Endodermal cell (in vitro differentiated cells): Measurements from ENCODE around the gene ZYG11A. TPM values are rescaled to one million over a fixed set of nuclear protein-coding genes. Genes with fewer than 3 reads are reported as not detected.

Source experiments
- DNase-seq: peaks from one replicate; pipeline ENCODE4 v3.0.0-alpha.2; 2017
- H3K27ac ChIP-seq: 2 replicates; pipeline ENCODE4 v1.5.1; 2013; ENCODE audit warnings: mild to moderate bottlenecking, low read depth, low read length, moderate library complexity
- H3K27me3 ChIP-seq: 2 replicates; pipeline ENCODE4 v1.6.1; 2013; ENCODE audit warnings: mild to moderate bottlenecking, low read length, moderate library complexity; ENCODE audit not compliant: insufficient read depth, control insufficient read depth, poor library complexity, severe bottlenecking
- H3K36me3 ChIP-seq: 2 replicates; pipeline ENCODE4 v1.7.0; 2013; ENCODE audit warnings: mild to moderate bottlenecking, low read length, moderate library complexity; ENCODE audit not compliant: control insufficient read depth, insufficient read depth
- H3K4me1 ChIP-seq: one replicate; pipeline ENCODE4 v1.7.0; 2013; ENCODE audit warnings: low read length; ENCODE audit not compliant: control insufficient read depth, insufficient read depth
- H3K4me3 ChIP-seq: 2 replicates; pipeline ENCODE4 v1.5.1; 2013; ENCODE audit warnings: mild to moderate bottlenecking, low read length, moderate library complexity
- H3K9ac ChIP-seq: 2 replicates; pipeline ENCODE4 v1.6.1; 2013; ENCODE audit warnings: mild to moderate bottlenecking, low read length, moderate library complexity; ENCODE audit not compliant: poor library complexity, severe bottlenecking; ENCODE audit errors: extremely low read depth
- H3K9me3 ChIP-seq: 2 replicates; pipeline ENCODE4 v1.6.1; 2013; ENCODE audit warnings: mild to moderate bottlenecking, low read length, moderate library complexity; ENCODE audit not compliant: control insufficient read depth
- H3K27ac Mint-ChIP-seq: 2 replicates; pipeline ENCODE4 v1.8.0; 2020; ENCODE audit warnings: mixed read lengths
- H3K27me3 Mint-ChIP-seq: 2 replicates; pipeline ENCODE4 v1.8.0; 2021; ENCODE audit warnings: mild to moderate bottlenecking, mixed read lengths; ENCODE audit not compliant: insufficient read depth
- H3K36me3 Mint-ChIP-seq: 2 replicates; pipeline ENCODE4 v1.8.0; 2020; ENCODE audit warnings: low read depth, mixed read lengths
- H3K4me1 Mint-ChIP-seq: 2 replicates; pipeline ENCODE4 v1.8.0; 2020; ENCODE audit warnings: mixed read lengths
- H3K4me3 Mint-ChIP-seq: 2 replicates; pipeline ENCODE4 v1.8.0; 2020; ENCODE audit warnings: mild to moderate bottlenecking, moderate library complexity, mixed read lengths
- H3K9me3 Mint-ChIP-seq: 2 replicates; pipeline ENCODE4 v1.8.0; 2020; ENCODE audit warnings: mild to moderate bottlenecking, mixed read lengths
- WGBS, 2 experiments: methylation state at CpG; one replicate each; pipeline versions ENCODE4 v1.1.5 to v1.1.7; 2013; ENCODE audit warnings: missing lambda C conversion rate in 2 of 2, mixed read lengths in 1 of 2; ENCODE audit not compliant: insufficient coverage in 1 of 2, insufficient read length in 1 of 2; 5-methylcytosine and 5-hydroxymethylcytosine counted together
- total RNA-seq, 2 donors: library from RNA; stranded (reverse); fragmentation: NEBNext Ultra II Directional in 1 of 2; extraction: Animal tissue kit (Norgen Biotek cat#: 25700) in 1 of 2; gene quantifications; 2 replicates in 1 of 2; 3 replicates in 1 of 2; pipeline ENCODE4 v1.2.1, GENCODE V29; 2021
- TF ChIP-seq, protein P1 (sequence below): fragments of 200-600 bp; sonication (generic); conservative IDR thresholded peaks from 2 replicates; pipeline ENCODE4 v1.5.0; 2021; ENCODE audit warnings: antibody characterized with exemption, mild to moderate bottlenecking

The ZYG11A gene
- total RNA-seq, 2 donors from 2014 or later, result 1.5 to 3.2 TPM

DNA sequence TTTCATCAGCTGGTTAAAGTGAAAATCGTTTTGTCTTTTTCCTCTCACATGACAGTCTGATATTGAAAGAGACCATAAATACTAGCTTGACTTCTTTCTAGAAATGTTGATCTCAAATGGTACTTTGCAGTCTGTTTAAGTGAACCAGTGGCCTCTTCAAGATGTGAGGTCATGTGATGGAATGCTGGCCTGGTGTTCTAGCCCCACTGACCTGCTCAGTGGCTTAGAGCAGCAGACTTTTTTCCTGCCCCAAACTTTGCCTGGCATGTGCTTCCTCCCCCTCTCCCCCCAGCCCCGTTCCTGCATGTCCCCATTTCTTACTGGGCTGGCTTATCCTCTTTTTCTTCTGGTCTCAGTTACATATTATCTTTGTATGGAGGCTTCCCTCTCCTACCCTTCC lies 34.3 kb downstream of the ZYG11A start:
- no peak overlapping the region for H3K4me3 Mint-ChIP-seq
- WGBS, 2 experiments, result 78% methylated on average over 2 of the region's 2 CpGs; no CpG with 5 or more reads in 1 of the 2 experiments
- H3K9me3 ChIP-seq, result no peaks in the 10 kb centered on the region

DNA sequence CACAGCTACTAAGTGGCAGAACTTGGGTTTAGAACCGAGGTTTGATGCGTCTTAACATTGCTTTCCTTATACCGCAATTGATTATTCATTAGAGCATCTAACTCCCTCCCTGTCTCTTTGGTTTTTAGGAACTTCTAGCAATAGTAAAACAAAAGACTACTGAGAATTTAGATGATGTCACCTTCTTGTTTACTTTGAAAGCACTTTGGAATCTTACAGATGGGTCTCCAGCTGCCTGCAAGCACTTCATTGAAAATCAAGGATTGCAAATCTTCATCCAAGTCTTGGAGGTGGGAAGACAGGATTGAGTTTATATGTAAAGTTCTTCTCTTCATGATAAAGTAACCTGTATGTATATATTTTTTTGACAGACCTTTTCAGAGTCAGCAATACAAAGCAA lies 35.0 kb downstream of the ZYG11A start:
- H3K4me3 ChIP-seq, result no peak overlapping the region
- TF ChIP-seq, protein P1, sequence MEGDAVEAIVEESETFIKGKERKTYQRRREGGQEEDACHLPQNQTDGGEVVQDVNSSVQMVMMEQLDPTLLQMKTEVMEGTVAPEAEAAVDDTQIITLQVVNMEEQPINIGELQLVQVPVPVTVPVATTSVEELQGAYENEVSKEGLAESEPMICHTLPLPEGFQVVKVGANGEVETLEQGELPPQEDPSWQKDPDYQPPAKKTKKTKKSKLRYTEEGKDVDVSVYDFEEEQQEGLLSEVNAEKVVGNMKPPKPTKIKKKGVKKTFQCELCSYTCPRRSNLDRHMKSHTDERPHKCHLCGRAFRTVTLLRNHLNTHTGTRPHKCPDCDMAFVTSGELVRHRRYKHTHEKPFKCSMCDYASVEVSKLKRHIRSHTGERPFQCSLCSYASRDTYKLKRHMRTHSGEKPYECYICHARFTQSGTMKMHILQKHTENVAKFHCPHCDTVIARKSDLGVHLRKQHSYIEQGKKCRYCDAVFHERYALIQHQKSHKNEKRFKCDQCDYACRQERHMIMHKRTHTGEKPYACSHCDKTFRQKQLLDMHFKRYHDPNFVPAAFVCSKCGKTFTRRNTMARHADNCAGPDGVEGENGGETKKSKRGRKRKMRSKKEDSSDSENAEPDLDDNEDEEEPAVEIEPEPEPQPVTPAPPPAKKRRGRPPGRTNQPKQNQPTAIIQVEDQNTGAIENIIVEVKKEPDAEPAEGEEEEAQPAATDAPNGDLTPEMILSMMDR, result no peak
- WGBS, 2 experiments, result 93 to 100% methylated on average over 1 to 3 of the region's 3 CpGs
- Mint-ChIP-seq H3K4me1 (peaks cover 2% of the 10 kb centered on the region), H3K27ac (no peak overlapping the region), H3K4me3 (no peak overlapping the region), H3K9me3 (no peaks in the 10 kb centered on the region), H3K36me3 (peaks cover 3% of the 10 kb centered on the region), H3K27me3 (no peaks in the 10 kb centered on the region)
- no peak for DNase-seq
- no peak overlapping the region for H3K9ac ChIP-seq
- no peaks in the 10 kb centered on the region for H3K36me3 ChIP-seq
- no peak overlapping the region for H3K27ac ChIP-seq
- H3K4me1 ChIP-seq, result no peaks in the 10 kb centered on the region
- H3K9me3 ChIP-seq, result no peaks in the 10 kb centered on the region
- H3K27me3 ChIP-seq, result no peaks in the 10 kb centered on the region

More for the DNA sequence above, 34.3 kb downstream of the ZYG11A start:
- H3K27ac ChIP-seq, result no peak overlapping the region
- Mint-ChIP-seq H3K36me3 (peaks cover 4% of the 10 kb centered on the region), H3K9me3 (no peaks in the 10 kb centered on the region), H3K4me1 (peaks cover 2% of the 10 kb centered on the region), H3K27ac (no peak overlapping the region), H3K27me3 (no peaks in the 10 kb centered on the region)
- no peak overlapping the region for H3K9ac ChIP-seq
- no peak overlapping the region for H3K4me3 ChIP-seq
- no peaks in the 10 kb centered on the region for H3K36me3 ChIP-seq
- DNase-seq, result no peak
- no peaks in the 10 kb centered on the region for H3K27me3 ChIP-seq
- H3K4me1 ChIP-seq, result no peaks in the 10 kb centered on the region
- TF ChIP-seq, protein P1, result no peak

DNA sequence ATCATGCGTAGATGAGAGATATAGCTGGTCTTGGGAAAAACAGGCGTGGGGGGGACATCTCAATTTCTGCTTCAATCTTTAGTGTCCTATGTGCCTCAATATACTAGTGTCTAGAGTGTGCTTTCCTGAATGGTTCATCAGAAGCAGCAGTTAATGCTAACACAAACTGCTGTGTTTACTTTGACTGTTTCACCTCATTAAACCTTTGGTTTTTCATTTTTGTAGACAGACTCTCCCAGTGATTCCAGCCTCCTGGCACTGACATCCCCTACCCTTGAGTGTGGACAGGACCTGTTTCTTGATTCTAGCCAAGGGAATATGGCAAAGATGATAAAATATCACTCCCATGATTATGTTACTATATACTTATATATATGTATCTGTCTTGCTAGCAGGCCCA lies 37.6 kb downstream of the ZYG11A start:
- 100% methylated on average over 2 of the region's 2 CpGs for WGBS, 2 experiments
- H3K27ac ChIP-seq, result no peak overlapping the region
- no peaks in the 10 kb centered on the region for H3K9me3 Mint-ChIP-seq
- H3K4me1 ChIP-seq, result no peaks in the 10 kb centered on the region
- H3K27ac Mint-ChIP-seq, result no peak overlapping the region
- DNase-seq, result no peak
- H3K4me3 Mint-ChIP-seq, result no peak overlapping the region
- TF ChIP-seq, protein P1, result no peak
- H3K27me3 Mint-ChIP-seq, result no peaks in the 10 kb centered on the region
- no peaks in the 10 kb centered on the region for H3K36me3 ChIP-seq
- peaks cover 3% of the 10 kb centered on the region for H3K36me3 Mint-ChIP-seq
- peaks cover 2% of the 10 kb centered on the region for H3K4me1 Mint-ChIP-seq
- no peak overlapping the region for H3K4me3 ChIP-seq
- H3K9ac ChIP-seq, result no peak overlapping the region
- no peaks in the 10 kb centered on the region for H3K9me3 ChIP-seq
- no peaks in the 10 kb centered on the region for H3K27me3 ChIP-seq
